K562 (cell line): ENCODE data around the gene SUMF1. TPM values are rescaled to one million over a fixed set of nuclear protein-coding genes. Genes with fewer than 3 reads are reported as not detected.
A peak's percentile ranks its signal among the peaks of the same experiment; 100 is the strongest.

Experiments used
- ARID3B ChIP-seq: fragments of 250-450 bp; sonication (Bioruptor Pico); IDR thresholded peaks from 2 replicates; pipeline ENCODE4 v1.4.0; 2020; ENCODE audit warnings: borderline replicate concordance
- BCOR ChIP-seq: fragments of 450-650 bp; IDR thresholded peaks from 2 replicates; pipeline ENCODE4 v1.6.1; 2016
- BRD9 ChIP-seq: fragments of 450-650 bp; IDR thresholded peaks from 2 replicates; pipeline ENCODE4 v1.6.1; 2018; ENCODE audit warnings: low read depth; ENCODE audit not compliant: partially characterized antibody
- FOXK1 ChIP-seq: sonication (generic); formaldehyde crosslinking; IDR thresholded peaks from 2 replicates; pipeline ENCODE4 v1.8.0; 2022; ENCODE audit warnings: missing genetic modification reagents, mild to moderate bottlenecking, borderline replicate concordance
- NCOR1 ChIP-seq: fragments of 450-650 bp; IDR thresholded peaks from 2 replicates; pipeline ENCODE4 v1.6.1; 2016; ENCODE audit warnings: mild to moderate bottlenecking, moderate library complexity
- SAP30 ChIP-seq: fragments of 200-600 bp; sonication (generic); IDR thresholded peaks from 2 replicates; pipeline ENCODE4 v1.6.1; 2012; ENCODE audit warnings: borderline replicate concordance, low read depth, mild to moderate bottlenecking, moderate library complexity, low read length, control low read depth, inconsistent platforms; ENCODE audit not compliant: insufficient read depth, poor library complexity, severe bottlenecking
- STAT5A ChIP-seq: IDR thresholded peaks from 2 replicates; pipeline ENCODE4 v1.6.1; 2012; ENCODE audit warnings: low read length, inconsistent platforms, borderline replicate concordance
- ZBTB7A ChIP-seq: IDR thresholded peaks from 2 replicates; pipeline ENCODE4 v1.6.1; 2011; ENCODE audit warnings: low read depth, mild to moderate bottlenecking, low read length, moderate library complexity, borderline replicate concordance; ENCODE audit not compliant: control insufficient read depth
- ZNF121 ChIP-seq: sonication (generic); formaldehyde crosslinking; conservative IDR thresholded peaks from 2 replicates; pipeline ENCODE4 v1.8.0; 2022; ENCODE audit warnings: missing genetic modification reagents
- polyA plus RNA-seq, 8 experiments: library from polyadenylated mRNA; depleted of rRNA in 4 of 8; stranded (reverse) in 5 of 8; unstranded in 3 of 8; fragments of >200 nt; fragmentation: Nextera tagmentation in 2 of 8; fragmentation: Illumina TruSeq in 1 of 8; extraction: Ambion mirVana in 2 of 8; extraction: Trizol in 1 of 8; gene quantifications; 2 replicates each; pipeline versions ENCODE4 v1.2.1 to v1.2.3, GENCODE V29; 2011 to 2014; ENCODE audit warnings: inconsistent platforms in 1 of 8, missing spikeins in 1 of 8
- total RNA-seq, 7 experiments: library from RNA; depleted of rRNA in 6 of 7; stranded (reverse); fragments of >200 nt in 6 of 7; fragmentation: Illumina TruSeq in 2 of 7; extraction: Trizol in 2 of 7; gene quantifications; 2 replicates each; pipeline versions ENCODE4 v1.2.1 to v1.2.3, GENCODE V29; 2011 to 2021; ENCODE audit warnings: low replicate concordance in 1 of 7
- TF ChIP-seq, protein P1 (sequence below): sonication (generic); formaldehyde crosslinking; IDR thresholded peaks from 2 replicates; pipeline ENCODE4 v1.8.0; 2022; ENCODE audit warnings: missing genetic modification reagents, mild to moderate bottlenecking, borderline replicate concordance
- TF ChIP-seq, protein P2 (sequence below), 2 experiments: fragments of 450-650 bp in 1 of 2; IDR thresholded peaks; 2 replicates each; pipeline ENCODE4 v1.6.1; 2011 to 2017; ENCODE audit warnings: low read depth in 2 of 2, antibody characterized with exemption in 1 of 2, borderline replicate concordance in 1 of 2, low read length in 1 of 2, mild to moderate bottlenecking in 1 of 2, mixed read lengths in 1 of 2; ENCODE audit not compliant: control insufficient read depth in 1 of 2
- TF ChIP-seq, protein P3 (sequence below): fragments of 450-650 bp; IDR thresholded peaks from 2 replicates; pipeline ENCODE4 v1.6.1; 2016; ENCODE audit warnings: antibody characterized with exemption
- TF ChIP-seq, protein P4 (sequence below), 2 experiments: IDR thresholded peaks; 2 replicates each; pipeline ENCODE4 v1.6.1; 2012; ENCODE audit warnings: improper control_type of control experiment in 2 of 2, low read depth in 2 of 2, low read length in 2 of 2, borderline replicate concordance in 1 of 2

The SUMF1 gene
- total and polyA plus RNA-seq, 9 of the 15 experiments (the other 6 are each of a cell fraction or from before 2014, with no cell fraction given), result 1.3 to 7.4 (median 4.2) TPM

DNA sequence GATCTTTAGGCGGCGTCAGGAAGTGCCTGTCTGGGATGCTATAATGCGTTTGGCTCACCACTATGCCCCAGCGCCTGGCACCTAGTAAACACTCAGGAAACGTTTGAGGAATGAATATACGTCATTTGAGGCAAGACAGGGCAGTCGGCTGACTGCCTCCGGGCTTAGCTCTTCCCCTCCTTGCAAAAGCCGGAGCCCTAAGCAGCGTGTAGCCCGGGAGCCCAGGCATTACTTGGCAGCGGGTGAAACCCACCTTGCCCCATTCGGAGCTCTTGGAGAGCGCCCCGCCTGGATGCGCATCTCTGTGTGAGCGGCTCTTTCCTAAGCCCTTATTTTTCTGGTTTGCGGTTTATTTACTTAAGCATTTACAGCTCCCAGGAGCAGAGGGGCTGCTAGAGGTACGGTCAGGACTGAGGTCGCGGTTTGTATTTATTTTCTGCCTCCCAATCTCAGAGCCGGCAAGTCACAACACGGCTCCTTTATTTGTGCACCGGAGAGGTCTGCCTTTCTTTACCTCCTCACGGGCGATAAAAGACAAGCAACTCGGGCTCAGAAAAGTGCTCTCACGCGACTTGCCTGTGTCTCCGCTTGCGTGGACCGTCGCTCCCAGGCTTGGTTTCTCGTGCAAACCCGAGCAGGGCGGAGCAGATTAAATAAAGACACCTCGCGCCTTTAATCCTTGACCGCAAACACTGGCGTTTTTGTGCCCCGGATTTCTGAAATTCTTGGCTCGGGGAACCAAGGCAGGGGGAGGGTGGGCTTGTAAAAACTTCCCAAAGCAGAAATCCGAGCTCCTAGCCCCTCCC is 25.3 kb upstream of the SUMF1 start (continued):
- TF ChIP-seq STAT5A (no peak), ARID3B (CRISPR knock-in tag) (no peak), BCOR (peak; percentile 12; the same call in 1 of the 2 replicates), ZNF121 (CRISPR knock-in tag) (0 out of 2 replicates have a peak, but pooled peaks have one; percentile 6), FOXK1 (CRISPR knock-in tag) (peak; percentile 89), ZBTB7A (0 out of 2 replicates have a peak, but pooled peaks have one; percentile 34), BRD9 (peak; percentile 38), NCOR1 (no peak), SAP30 (peak; percentile 42)
- TF ChIP-seq, protein P1, sequence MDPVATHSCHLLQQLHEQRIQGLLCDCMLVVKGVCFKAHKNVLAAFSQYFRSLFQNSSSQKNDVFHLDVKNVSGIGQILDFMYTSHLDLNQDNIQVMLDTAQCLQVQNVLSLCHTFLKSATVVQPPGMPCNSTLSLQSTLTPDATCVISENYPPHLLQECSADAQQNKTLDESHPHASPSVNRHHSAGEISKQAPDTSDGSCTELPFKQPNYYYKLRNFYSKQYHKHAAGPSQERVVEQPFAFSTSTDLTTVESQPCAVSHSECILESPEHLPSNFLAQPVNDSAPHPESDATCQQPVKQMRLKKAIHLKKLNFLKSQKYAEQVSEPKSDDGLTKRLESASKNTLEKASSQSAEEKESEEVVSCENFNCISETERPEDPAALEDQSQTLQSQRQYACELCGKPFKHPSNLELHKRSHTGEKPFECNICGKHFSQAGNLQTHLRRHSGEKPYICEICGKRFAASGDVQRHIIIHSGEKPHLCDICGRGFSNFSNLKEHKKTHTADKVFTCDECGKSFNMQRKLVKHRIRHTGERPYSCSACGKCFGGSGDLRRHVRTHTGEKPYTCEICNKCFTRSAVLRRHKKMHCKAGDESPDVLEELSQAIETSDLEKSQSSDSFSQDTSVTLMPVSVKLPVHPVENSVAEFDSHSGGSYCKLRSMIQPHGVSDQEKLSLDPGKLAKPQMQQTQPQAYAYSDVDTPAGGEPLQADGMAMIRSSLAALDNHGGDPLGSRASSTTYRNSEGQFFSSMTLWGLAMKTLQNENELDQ (CRISPR knock-in tag), result peak; percentile 58; the same call in 1 of the 2 replicates
- TF ChIP-seq, protein P2, sequence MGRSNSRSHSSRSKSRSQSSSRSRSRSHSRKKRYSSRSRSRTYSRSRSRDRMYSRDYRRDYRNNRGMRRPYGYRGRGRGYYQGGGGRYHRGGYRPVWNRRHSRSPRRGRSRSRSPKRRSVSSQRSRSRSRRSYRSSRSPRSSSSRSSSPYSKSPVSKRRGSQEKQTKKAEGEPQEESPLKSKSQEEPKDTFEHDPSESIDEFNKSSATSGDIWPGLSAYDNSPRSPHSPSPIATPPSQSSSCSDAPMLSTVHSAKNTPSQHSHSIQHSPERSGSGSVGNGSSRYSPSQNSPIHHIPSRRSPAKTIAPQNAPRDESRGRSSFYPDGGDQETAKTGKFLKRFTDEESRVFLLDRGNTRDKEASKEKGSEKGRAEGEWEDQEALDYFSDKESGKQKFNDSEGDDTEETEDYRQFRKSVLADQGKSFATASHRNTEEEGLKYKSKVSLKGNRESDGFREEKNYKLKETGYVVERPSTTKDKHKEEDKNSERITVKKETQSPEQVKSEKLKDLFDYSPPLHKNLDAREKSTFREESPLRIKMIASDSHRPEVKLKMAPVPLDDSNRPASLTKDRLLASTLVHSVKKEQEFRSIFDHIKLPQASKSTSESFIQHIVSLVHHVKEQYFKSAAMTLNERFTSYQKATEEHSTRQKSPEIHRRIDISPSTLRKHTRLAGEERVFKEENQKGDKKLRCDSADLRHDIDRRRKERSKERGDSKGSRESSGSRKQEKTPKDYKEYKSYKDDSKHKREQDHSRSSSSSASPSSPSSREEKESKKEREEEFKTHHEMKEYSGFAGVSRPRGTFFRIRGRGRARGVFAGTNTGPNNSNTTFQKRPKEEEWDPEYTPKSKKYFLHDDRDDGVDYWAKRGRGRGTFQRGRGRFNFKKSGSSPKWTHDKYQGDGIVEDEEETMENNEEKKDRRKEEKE (IDR thresholded peaks at IDR 0.05; ENCODE audit: borderline replicate concordance in 1 of 2, control insufficient read depth in 1 of 2, low read depth in 2 of 2, low read length in 1 of 2), result no peak
- TF ChIP-seq, protein P3, sequence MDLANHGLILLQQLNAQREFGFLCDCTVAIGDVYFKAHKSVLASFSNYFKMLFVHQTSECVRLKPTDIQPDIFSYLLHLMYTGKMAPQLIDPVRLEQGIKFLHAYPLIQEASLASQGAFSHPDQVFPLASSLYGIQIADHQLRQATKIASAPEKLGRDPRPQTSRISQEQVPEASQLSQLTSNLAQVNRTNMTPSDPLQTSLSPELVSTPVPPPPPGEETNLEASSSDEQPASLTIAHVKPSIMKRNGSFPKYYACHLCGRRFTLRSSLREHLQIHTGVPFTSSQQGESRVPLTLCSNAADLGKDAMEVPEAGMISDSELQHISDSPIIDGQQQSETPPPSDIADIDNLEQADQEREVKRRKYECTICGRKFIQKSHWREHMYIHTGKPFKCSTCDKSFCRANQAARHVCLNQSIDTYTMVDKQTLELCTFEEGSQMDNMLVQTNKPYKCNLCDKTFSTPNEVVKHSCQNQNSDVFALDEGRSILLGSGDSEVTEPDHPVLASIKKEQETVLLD, result no peak
- TF ChIP-seq, protein P4, sequence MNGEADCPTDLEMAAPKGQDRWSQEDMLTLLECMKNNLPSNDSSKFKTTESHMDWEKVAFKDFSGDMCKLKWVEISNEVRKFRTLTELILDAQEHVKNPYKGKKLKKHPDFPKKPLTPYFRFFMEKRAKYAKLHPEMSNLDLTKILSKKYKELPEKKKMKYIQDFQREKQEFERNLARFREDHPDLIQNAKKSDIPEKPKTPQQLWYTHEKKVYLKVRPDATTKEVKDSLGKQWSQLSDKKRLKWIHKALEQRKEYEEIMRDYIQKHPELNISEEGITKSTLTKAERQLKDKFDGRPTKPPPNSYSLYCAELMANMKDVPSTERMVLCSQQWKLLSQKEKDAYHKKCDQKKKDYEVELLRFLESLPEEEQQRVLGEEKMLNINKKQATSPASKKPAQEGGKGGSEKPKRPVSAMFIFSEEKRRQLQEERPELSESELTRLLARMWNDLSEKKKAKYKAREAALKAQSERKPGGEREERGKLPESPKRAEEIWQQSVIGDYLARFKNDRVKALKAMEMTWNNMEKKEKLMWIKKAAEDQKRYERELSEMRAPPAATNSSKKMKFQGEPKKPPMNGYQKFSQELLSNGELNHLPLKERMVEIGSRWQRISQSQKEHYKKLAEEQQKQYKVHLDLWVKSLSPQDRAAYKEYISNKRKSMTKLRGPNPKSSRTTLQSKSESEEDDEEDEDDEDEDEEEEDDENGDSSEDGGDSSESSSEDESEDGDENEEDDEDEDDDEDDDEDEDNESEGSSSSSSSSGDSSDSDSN (IDR thresholded peaks at IDR 0.05; ENCODE audit: borderline replicate concordance in 1 of 2, low read depth in 2 of 2, low read length in 2 of 2), result 0 out of 4 replicates have a peak, but pooled peaks of 1 of the 2 experiments have one; percentile 28
